PC-3 (cell line): ENCODE measurements around the gene RHBDL2.

Source experiments
- CTCF ChIP-seq: fragments of 300-600 bp; sonication (generic); conservative IDR thresholded peaks from 2 replicates; pipeline ENCODE4 v1.5.1; 2017; ENCODE audit warnings: antibody characterized with exemption, low read depth, mild to moderate bottlenecking, low read length
- EZH2 ChIP-seq: fragments of 300-600 bp; sonication (generic); IDR thresholded peaks from one replicate; pipeline ENCODE4 v1.6.1; 2017; ENCODE audit warnings: antibody characterized with exemption, mild to moderate bottlenecking, low read length; ENCODE audit not compliant: unreplicated experiment
- EZH2phosphoT487 ChIP-seq: fragments of 300-600 bp; sonication (generic); IDR thresholded peaks from 2 replicates; pipeline ENCODE4 v1.6.1; 2018; ENCODE audit warnings: mild to moderate bottlenecking, antibody characterized with exemption, low read length, borderline replicate concordance

GRCh38 chr1:38915352-38915948, 26.2 kb downstream of the RHBDL2 start:
- TF ChIP-seq CTCF = no peak
- TF ChIP-seq EZH2 = no peak
- TF ChIP-seq EZH2phosphoT487 = no peak
